Neural cell (in vitro differentiated cells): Measurements from ENCODE around the gene ADCY7. TPM values are rescaled to one million over a fixed set of nuclear protein-coding genes. Genes with fewer than 3 reads are reported as not detected.

Experiments
- H2AFZ ChIP-seq: fragments of 200-600, 300-800 bp; sonication (generic), shearing (Covaris generic); 2 replicates; pipeline ENCODE4 v1.6.0; 2014; ENCODE audit warnings: low read depth, mild to moderate bottlenecking, antibody characterized with exemption, low read length, moderate library complexity
- H3F3A ChIP-seq: fragments of 200-600 bp; shearing (Covaris generic); 2 replicates; pipeline ENCODE4 v1.6.1; 2016; ENCODE audit warnings: mild to moderate bottlenecking, moderate library complexity, mixed read lengths, antibody characterized with exemption, low read length; ENCODE audit not compliant: insufficient read depth, poor library complexity, severe bottlenecking
- H3K27ac ChIP-seq: fragments of 200-600, 300-800 bp; sonication (generic), shearing (Covaris generic); 2 replicates; pipeline ENCODE4 v1.5.1; 2014; ENCODE audit warnings: mild to moderate bottlenecking, low read length, moderate library complexity
- H3K27me3 ChIP-seq: fragments of 300-800, 200-600 bp; sonication (generic), shearing (Covaris generic); 2 replicates; pipeline ENCODE4 v1.6.0; 2014; ENCODE audit warnings: mild to moderate bottlenecking, low read depth, low read length, moderate library complexity; ENCODE audit not compliant: insufficient read depth
- H3K36me3 ChIP-seq: fragments of 300-800, 200-600 bp; sonication (generic), shearing (Covaris generic); 2 replicates; pipeline ENCODE4 v1.5.1; 2014; ENCODE audit warnings: mild to moderate bottlenecking, antibody characterized with exemption, low read length, moderate library complexity; ENCODE audit not compliant: insufficient read depth
- H3K4me2 ChIP-seq: fragments of 300-800, 200-600 bp; sonication (generic), shearing (Covaris generic); 2 replicates; pipeline ENCODE4 v1.6.0; 2014; ENCODE audit warnings: mild to moderate bottlenecking, low read length
- H3K4me3 ChIP-seq: fragments of 300-800, 200-600 bp; sonication (generic), shearing (Covaris generic); 2 replicates; pipeline ENCODE4 v1.5.1; 2014; ENCODE audit warnings: mild to moderate bottlenecking, low read length, moderate library complexity
- H3K79me2 ChIP-seq: fragments of 200-600 bp; shearing (Covaris generic); replicated peaks from 2 replicates; pipeline ENCODE4 v1.6.0; 2014; ENCODE audit warnings: mild to moderate bottlenecking, low read length, moderate library complexity; ENCODE audit not compliant: insufficient read depth
- H3K9ac ChIP-seq: fragments of 300-800, 200-600 bp; sonication (generic), shearing (Covaris generic); 2 replicates; pipeline ENCODE4 v1.6.1; 2016; ENCODE audit warnings: mild to moderate bottlenecking, low read length, mixed read lengths
- H3K9me2 ChIP-seq: fragments of 200-600 bp; shearing (Covaris generic); 2 replicates; pipeline ENCODE4 v1.6.1; 2016; ENCODE audit warnings: mild to moderate bottlenecking, low read length, mixed read lengths; ENCODE audit not compliant: insufficient read depth
- H3K9me3 ChIP-seq: fragments of 200-600, 300-800 bp; sonication (generic), shearing (Covaris generic); 2 replicates; pipeline ENCODE4 v1.6.1; 2016; ENCODE audit warnings: mild to moderate bottlenecking, mixed run types, low read length, moderate library complexity, mixed read lengths
- H4K20me1 ChIP-seq: fragments of 200-600 bp; shearing (Covaris generic); 2 replicates; pipeline ENCODE4 v1.6.1; 2016; ENCODE audit warnings: mild to moderate bottlenecking, mixed run types; ENCODE audit not compliant: insufficient read depth
- EP300 ChIP-seq: fragments of 450-650 bp; conservative IDR thresholded peaks from 2 replicates; pipeline ENCODE4 v1.6.1; 2014; ENCODE audit warnings: antibody characterized with exemption, mild to moderate bottlenecking, moderate library complexity; ENCODE audit not compliant: poor library complexity, severe bottlenecking
- EZH2 ChIP-seq: fragments of 200-600, 300-800 bp; shearing (Covaris generic), sonication (generic); IDR thresholded peaks from 2 replicates; pipeline ENCODE4 v1.6.1; 2014; ENCODE audit warnings: antibody characterized with exemption, low read length, borderline replicate concordance, mild to moderate bottlenecking; ENCODE audit not compliant: insufficient read depth, poor library complexity, severe bottlenecking
- MXI1 ChIP-seq: fragments of 450-650 bp; conservative IDR thresholded peaks from 2 replicates; pipeline ENCODE4 v1.6.1; 2014; ENCODE audit warnings: antibody characterized with exemption, mild to moderate bottlenecking; ENCODE audit not compliant: poor library complexity, severe bottlenecking
- POLR2AphosphoS5 ChIP-seq: IDR thresholded peaks from 2 replicates; pipeline ENCODE4 v1.6.1; 2012
- RAD21 ChIP-seq: fragments of 450-650 bp; conservative IDR thresholded peaks from 2 replicates; pipeline ENCODE4 v1.6.1; 2014; ENCODE audit warnings: antibody characterized with exemption, mild to moderate bottlenecking, moderate library complexity
- REST ChIP-seq: IDR thresholded peaks from 2 replicates; pipeline ENCODE4 v1.6.1; 2012; ENCODE audit warnings: borderline replicate concordance
- SMC3 ChIP-seq: fragments of 450-650 bp; conservative IDR thresholded peaks from 2 replicates; pipeline ENCODE4 v1.6.1; 2014; ENCODE audit warnings: antibody characterized with exemption, mild to moderate bottlenecking, moderate library complexity; ENCODE audit not compliant: poor library complexity
- TAF1 ChIP-seq: IDR thresholded peaks from 2 replicates; pipeline ENCODE4 v1.6.1; 2012; ENCODE audit warnings: low read depth
- polyA plus RNA-seq: library from polyadenylated mRNA; depleted of rRNA; stranded (reverse); fragments of >200 nt; gene quantifications from 2 replicates; pipeline ENCODE4 v1.2.3, GENCODE V29; 2014
- TF ChIP-seq, protein P1 (sequence below): fragments of 450-650 bp; IDR thresholded peaks from 2 replicates; pipeline ENCODE4 v1.5.1; 2014; ENCODE audit warnings: antibody characterized with exemption, mild to moderate bottlenecking, moderate library complexity; ENCODE audit not compliant: poor library complexity, severe bottlenecking

ADCY7 gene
- polyA plus RNA-seq, 1 donor from 2014 or later, result 2.0 TPM

GRCh38 chr16:50313596-50314478 is 47.5 kb downstream of the ADCY7 start:
- no peaks in the 10 kb centered on the region for H3K79me2 ChIP-seq
- no peaks in the 10 kb centered on the region for H3K36me3 ChIP-seq
- H3K27me3 ChIP-seq, result no peaks in the 10 kb centered on the region
- H3K4me2 ChIP-seq, result no peak overlapping the region
- peaks cover 3% of the 10 kb centered on the region for H4K20me1 ChIP-seq
- H2AFZ ChIP-seq, result no peak overlapping the region
- no peaks in the 10 kb centered on the region for H3K9me3 ChIP-seq
- no peaks in the 10 kb centered on the region for H3F3A ChIP-seq
- no peaks in the 10 kb centered on the region for H3K9me2 ChIP-seq
- H3K4me3 ChIP-seq, result no peak overlapping the region
- no peak overlapping the region for H3K27ac ChIP-seq
- no peak overlapping the region for H3K9ac ChIP-seq
- TF ChIP-seq, protein P1, sequence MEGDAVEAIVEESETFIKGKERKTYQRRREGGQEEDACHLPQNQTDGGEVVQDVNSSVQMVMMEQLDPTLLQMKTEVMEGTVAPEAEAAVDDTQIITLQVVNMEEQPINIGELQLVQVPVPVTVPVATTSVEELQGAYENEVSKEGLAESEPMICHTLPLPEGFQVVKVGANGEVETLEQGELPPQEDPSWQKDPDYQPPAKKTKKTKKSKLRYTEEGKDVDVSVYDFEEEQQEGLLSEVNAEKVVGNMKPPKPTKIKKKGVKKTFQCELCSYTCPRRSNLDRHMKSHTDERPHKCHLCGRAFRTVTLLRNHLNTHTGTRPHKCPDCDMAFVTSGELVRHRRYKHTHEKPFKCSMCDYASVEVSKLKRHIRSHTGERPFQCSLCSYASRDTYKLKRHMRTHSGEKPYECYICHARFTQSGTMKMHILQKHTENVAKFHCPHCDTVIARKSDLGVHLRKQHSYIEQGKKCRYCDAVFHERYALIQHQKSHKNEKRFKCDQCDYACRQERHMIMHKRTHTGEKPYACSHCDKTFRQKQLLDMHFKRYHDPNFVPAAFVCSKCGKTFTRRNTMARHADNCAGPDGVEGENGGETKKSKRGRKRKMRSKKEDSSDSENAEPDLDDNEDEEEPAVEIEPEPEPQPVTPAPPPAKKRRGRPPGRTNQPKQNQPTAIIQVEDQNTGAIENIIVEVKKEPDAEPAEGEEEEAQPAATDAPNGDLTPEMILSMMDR, result no peak
- TF ChIP-seq POLR2AphosphoS5 (no peak), EZH2 (no peak), TAF1 (no peak), RAD21 (no peak), REST (no peak), MXI1 (no peak), EP300 (no peak), SMC3 (no peak)

DNA sequence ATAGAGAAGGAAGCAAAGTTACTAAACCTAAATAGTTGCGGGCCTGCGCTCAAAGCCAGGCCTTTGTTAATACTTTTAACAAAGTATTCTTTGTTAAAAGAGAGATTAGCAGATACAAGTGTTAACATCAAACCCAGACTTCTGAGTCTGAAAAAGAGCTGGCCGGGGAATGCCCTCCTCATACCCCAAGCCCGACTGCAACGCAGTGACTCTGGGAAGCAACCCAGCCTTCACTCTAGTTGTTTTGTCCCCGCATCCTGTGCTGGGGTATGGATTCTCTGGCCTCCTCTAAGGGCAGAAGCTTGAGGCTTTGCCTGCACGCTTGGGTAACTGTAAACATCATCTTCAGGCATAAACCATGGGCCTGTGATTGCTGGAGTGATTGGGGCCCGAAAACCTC is 48.3 kb downstream of the ADCY7 start:
- H3F3A ChIP-seq, result no peaks in the 10 kb centered on the region
- H3K27me3 ChIP-seq, result no peaks in the 10 kb centered on the region
- no peak overlapping the region for H3K27ac ChIP-seq
- H3K9me3 ChIP-seq, result no peaks in the 10 kb centered on the region
- H3K36me3 ChIP-seq, result no peaks in the 10 kb centered on the region
- H3K9me2 ChIP-seq, result no peaks in the 10 kb centered on the region
- H4K20me1 ChIP-seq, result peaks cover 3% of the 10 kb centered on the region
- no peak overlapping the region for H3K9ac ChIP-seq
- H3K4me3 ChIP-seq, result no peak overlapping the region
- H3K4me2 ChIP-seq, result no peak overlapping the region
- H3K79me2 ChIP-seq, result no peaks in the 10 kb centered on the region
- TF ChIP-seq REST, result no peak
- TF ChIP-seq, protein P1, result no peak
- no peak for TF ChIP-seq MXI1
- TF ChIP-seq SMC3, result no peak
- TF ChIP-seq TAF1, result no peak
- no peak for TF ChIP-seq EZH2
- TF ChIP-seq RAD21, result no peak
- TF ChIP-seq POLR2AphosphoS5, result no peak
- no peak for TF ChIP-seq EP300
- no peak overlapping the region for H2AFZ ChIP-seq
